ENCODE results near the gene SEC22C. TPM values are rescaled to one million over a fixed set of nuclear protein-coding genes. Genes with fewer than 3 reads are reported as not detected.

Gene SEC22C
- total RNA-seq, 2 donors from 2014 or later: 17.1 to 17.5 TPM

GRCh38 chr3:42519568-42519962 is 62.2 kb downstream of the SEC22C start:
- Histone ChIP-seq H3K9ac (ENCODE audit: low read depth in 2 of 2, low read length in 2 of 2) (peak overlapping the region in 1 of 2 donors; percentile 7), H3K27ac (peak overlapping the region; percentile 35), H3K4me3 (no peak overlapping the region), H3K27me3 (no peaks in the 10 kb centered on the region), H3K36me3 (no peaks in the 10 kb centered on the region), H3K9me3 (no peaks in the 10 kb centered on the region), H3K4me1 (peaks cover 19% of the 10 kb centered on the region)
- no peak for TF ChIP-seq CTCF (IDR thresholded peaks at IDR 0.05)
- DNase-seq: no peak
- intact Hi-C loops (cut with DNase I): no loop called here

- peaks cover 19% of the 10 kb centered on the region for H3K4me1 ChIP-seq
- intact Hi-C loops (cut with DNase I): no loop called here
- no peak for TF ChIP-seq CTCF (IDR thresholded peaks at IDR 0.05)
Measured at GRCh38 chr3:42518800-42519567, 62.8 kb downstream of the SEC22C start.

GRCh38 chr3:42517117-42517516 is 64.7 kb downstream of the SEC22C start:
- no peaks in the 10 kb centered on the region for H3K9me3 ChIP-seq
- H3K27ac ChIP-seq: peak overlapping the region; percentile 76
- peak; percentile 71 for DNase-seq

More at GRCh38 chr3:42518800-42519567, 62.8 kb downstream of the SEC22C start:
- no peak overlapping the region for H3K4me3 ChIP-seq
- H3K27me3 ChIP-seq: no peaks in the 10 kb centered on the region
- H3K36me3 ChIP-seq: no peaks in the 10 kb centered on the region
- H3K27ac ChIP-seq: no peak overlapping the region
- no peak for DNase-seq
- peak overlapping the region in 1 of 2 donors; percentile 7 for H3K9ac ChIP-seq (ENCODE audit: low read depth in 2 of 2, low read length in 2 of 2)
- H3K9me3 ChIP-seq: no peaks in the 10 kb centered on the region

GRCh38 chr3:42516443-42516842 is 65.3 kb downstream of the SEC22C start:
- Histone ChIP-seq H3K27me3 (no peaks in the 10 kb centered on the region), H3K9ac (ENCODE audit: low read depth in 2 of 2, low read length in 2 of 2) (peak overlapping the region; percentile 54 to 55), H3K9me3 (no peaks in the 10 kb centered on the region), H3K27ac (peak overlapping the region; percentile 76), H3K4me3 (no peak overlapping the region), H3K36me3 (no peaks in the 10 kb centered on the region), H3K4me1 (peaks cover 19% of the 10 kb centered on the region)
- intact Hi-C loops (cut with DNase I): no loop called here
- TF ChIP-seq CTCF (IDR thresholded peaks at IDR 0.05): no peak
- peak; percentile 86 for DNase-seq

More at GRCh38 chr3:42517117-42517516, 64.7 kb downstream of the SEC22C start:
- no peak overlapping the region for H3K4me3 ChIP-seq
- peak overlapping the region in 1 of 2 donors; percentile 55 for H3K9ac ChIP-seq (ENCODE audit: low read depth in 2 of 2, low read length in 2 of 2)
- H3K36me3 ChIP-seq: no peaks in the 10 kb centered on the region
- intact Hi-C loops (cut with DNase I): no loop called here
- no peaks in the 10 kb centered on the region for H3K27me3 ChIP-seq
- no peak for TF ChIP-seq CTCF (IDR thresholded peaks at IDR 0.05)
- peaks cover 19% of the 10 kb centered on the region for H3K4me1 ChIP-seq

GRCh38 chr3:42515976-42516375 is 65.8 kb downstream of the SEC22C start:
- Histone ChIP-seq H3K27ac (peak overlapping the region; percentile 76), H3K9ac (ENCODE audit: low read depth in 2 of 2, low read length in 2 of 2) (peak overlapping the region; percentile 54 to 55), H3K4me3 (no peak overlapping the region), H3K4me1 (peaks cover 19% of the 10 kb centered on the region), H3K9me3 (no peaks in the 10 kb centered on the region), H3K27me3 (no peaks in the 10 kb centered on the region), H3K36me3 (no peaks in the 10 kb centered on the region)
- no peak for DNase-seq
- TF ChIP-seq CTCF (IDR thresholded peaks at IDR 0.05): no peak
- intact Hi-C loops (cut with DNase I): no loop called here
